BJ (cell line): Measurements from ENCODE around the gene PDE7B. TPM values are rescaled to one million over a fixed set of nuclear protein-coding genes. Genes with fewer than 3 reads are reported as not detected.
A peak's percentile ranks its signal among the peaks of the same experiment; 100 is the strongest.

Source experiments
- CTCF ChIA-PET: fragments of 350-600 bp; formaldehyde crosslinking; extraction: SDS; loops from one replicate; lab custom pipeline; 2021; ENCODE audit warnings: antibody characterized with exemption, inconsistent platforms; lab: Yijun Ruan, JAX
- POLR2A ChIA-PET: fragments of 300-600 bp; sonication (Branson Sonifier 250); formaldehyde crosslinking; extraction: SDS; loops from one replicate; lab custom pipeline; 2021; ENCODE audit warnings: antibody characterized with exemption; lab: Charles Lee
- DNase-seq: peaks from one replicate; pipeline ENCODE4 v3.0.0-alpha.2; 2011; ENCODE audit warnings: low read depth
- H3K27me3 ChIP-seq: 2 replicates; pipeline ENCODE4 v1.6.0; 2011; ENCODE audit warnings: low read length; ENCODE audit not compliant: control insufficient read depth, insufficient read depth
- H3K36me3 ChIP-seq: 2 replicates; pipeline ENCODE4 v1.5.1; 2011; ENCODE audit warnings: low read length; ENCODE audit not compliant: control insufficient read depth, insufficient read depth
- H3K4me3 ChIP-seq: 2 replicates; pipeline ENCODE4 v1.5.1; 2011; ENCODE audit warnings: low read depth, mild to moderate bottlenecking, control low read depth, low read length
- CTCF ChIP-seq: IDR thresholded peaks from 2 replicates; pipeline ENCODE4 v1.5.1; 2011; ENCODE audit warnings: low read depth, mild to moderate bottlenecking, control low read depth, inconsistent platforms, low read length, moderate library complexity; ENCODE audit not compliant: insufficient read depth
- polyA plus RNA-seq: library from polyadenylated mRNA; depleted of rRNA; stranded (reverse); fragments of >200 nt; gene quantifications from 2 replicates; pipeline ENCODE4 v1.2.3, GENCODE V29; 2011

Gene PDE7B
- polyA plus RNA-seq, 1 experiment: 2.7 TPM

GRCh38 chr6:136236466-136237293, 385.2 kb downstream of the PDE7B start:
- Histone ChIP-seq H3K36me3 (no peaks in the 10 kb centered on the region), H3K4me3 (no peak overlapping the region), H3K27me3 (no peaks in the 10 kb centered on the region)
- TF ChIP-seq CTCF: no peak
- no peak for DNase-seq
- ChIA-PET POLR2A (no interaction called here), CTCF (interaction anchor here (1.0 to 3.1 kb wide), 2 partner anchors 10 to 701 kb away, joined by 3 to 20 read pairs; no protein-coding TSS in a partner anchor)

GRCh38 chr6:136244061-136244616, 392.6 kb downstream of the PDE7B start:
- CTCF ChIA-PET: interaction anchor here (0.7 to 3.6 kb wide), 3 partner anchors 18 to 707 kb away, joined by 3 to 14 read pairs (median 4); no protein-coding TSS in a partner anchor

More at GRCh38 chr6:136244061-136244616, 392.6 kb downstream of the PDE7B start:
- no peaks in the 10 kb centered on the region for H3K27me3 ChIP-seq
- DNase-seq: peak; percentile 9
- POLR2A ChIA-PET: no interaction called here
- H3K36me3 ChIP-seq: no peaks in the 10 kb centered on the region
- no peak for TF ChIP-seq CTCF
- H3K4me3 ChIP-seq: no peak overlapping the region
